ENCODE data around the gene HES6.

- TF ChIP-seq TARDBP (IDR thresholded peaks at IDR 0.05) (no peak), ARNT (IDR thresholded peaks at IDR 0.05) (no peak)
These were observed 46.7 kb upstream of the HES6 start for GRCh38 chr2:238286551-238286950.

All from HEK293T (cell line).